SU-DHL-6 (cell line): ENCODE data around the gene PRR23E.

Experiments used
- H2AFZ ChIP-seq: fragments of 200-600 bp; sonication (generic); 2 replicates; pipeline ENCODE4 v1.6.1; 2014; ENCODE audit warnings: low read depth, mild to moderate bottlenecking, moderate library complexity, mixed read lengths, antibody characterized with exemption, low read length; ENCODE audit not compliant: severe bottlenecking
- H3F3A ChIP-seq: fragments of 200-600 bp; shearing (Covaris generic); 2 replicates; pipeline ENCODE4 v1.6.0; 2016; ENCODE audit warnings: antibody characterized with exemption, mild to moderate bottlenecking; ENCODE audit not compliant: insufficient read depth
- H3K27ac ChIP-seq: fragments of 200-600 bp; sonication (generic); 2 replicates; pipeline ENCODE4 v1.5.1; 2016; ENCODE audit warnings: low read depth, mild to moderate bottlenecking, low read length, moderate library complexity, mixed read lengths
- H3K27me3 ChIP-seq: fragments of 200-600 bp; sonication (generic), shearing (Covaris generic); 2 replicates; pipeline ENCODE4 v1.6.0; 2014; ENCODE audit warnings: mild to moderate bottlenecking, low read length
- H3K36me3 ChIP-seq: fragments of 200-600 bp; sonication (generic); 2 replicates; pipeline ENCODE4 v1.6.1; 2014; ENCODE audit warnings: mild to moderate bottlenecking, low read length, mixed read lengths
- H3K4me2 ChIP-seq: fragments of 300-600, 200-600 bp; shearing (Covaris generic), sonication (generic); 2 replicates; pipeline ENCODE4 v1.6.0; 2014; ENCODE audit warnings: low read length, low read depth, mild to moderate bottlenecking; ENCODE audit not compliant: poor library complexity, severe bottlenecking
- H3K4me3 ChIP-seq: fragments of 200-600 bp; sonication (generic); 2 replicates; pipeline ENCODE4 v1.5.1; 2014; ENCODE audit warnings: antibody characterized with exemption, low read length, mild to moderate bottlenecking, mixed read lengths; ENCODE audit not compliant: insufficient read depth, poor library complexity, severe bottlenecking
- H3K79me2 ChIP-seq: fragments of 200-600 bp; sonication (generic); 2 replicates; pipeline ENCODE4 v1.6.1; 2014; ENCODE audit warnings: mild to moderate bottlenecking, low read length, moderate library complexity; ENCODE audit not compliant: insufficient read depth
- H3K9ac ChIP-seq: fragments of 200-600 bp; sonication (generic); 2 replicates; pipeline ENCODE4 v1.7.0; 2014; ENCODE audit warnings: mild to moderate bottlenecking, low read length
- H3K9me2 ChIP-seq: fragments of 200-600 bp; sonication (generic); replicated peaks from 2 replicates; pipeline ENCODE4 v1.6.1; 2014; ENCODE audit warnings: low read length; ENCODE audit not compliant: insufficient read depth
- H3K9me3 ChIP-seq: fragments of 200-600 bp; sonication (generic); 2 replicates; pipeline ENCODE4 v1.6.1; 2014; ENCODE audit warnings: low read length, mixed read lengths; ENCODE audit not compliant: insufficient read depth
- H4K20me1 ChIP-seq: fragments of 200-600 bp; sonication (generic); 2 replicates; pipeline ENCODE4 v1.6.1; 2014; ENCODE audit warnings: low read depth, mild to moderate bottlenecking, antibody characterized with exemption, low read length, moderate library complexity, mixed read lengths
- CTCF ChIP-seq: fragments of 200-600 bp; sonication (generic); IDR thresholded peaks from one replicate; pipeline ENCODE4 v1.5.1; 2017; ENCODE audit warnings: antibody characterized with exemption, mild to moderate bottlenecking, low read length, moderate library complexity; ENCODE audit not compliant: insufficient read depth, poor library complexity, severe bottlenecking
- EZH2phosphoT487 ChIP-seq: fragments of 200-600 bp; sonication (generic), shearing (Covaris generic); conservative IDR thresholded peaks from 2 replicates; pipeline ENCODE4 v1.6.1; 2018; ENCODE audit warnings: mild to moderate bottlenecking, antibody characterized with exemption, low read length, moderate library complexity, mixed read lengths

PRR23E gene

GRCh38 chr3:127193775-127194174, 844 bp downstream of the PRR23E start:
- Histone ChIP-seq H3K36me3 (no peaks in the 10 kb centered on the region), H2AFZ (no peak overlapping the region), H3K9me2 (no peaks in the 10 kb centered on the region), H3K9me3 (peaks cover 13% of the 10 kb centered on the region; the same call in 1 of the 2 replicates), H3K27ac (no peak overlapping the region), H3F3A (no peaks in the 10 kb centered on the region), H3K9ac (no peak overlapping the region), H3K4me3 (no peak overlapping the region), H3K27me3 (no peaks in the 10 kb centered on the region), H3K79me2 (no peaks in the 10 kb centered on the region), H3K4me2 (no peak overlapping the region), H4K20me1 (no peaks in the 10 kb centered on the region)
- no peak for TF ChIP-seq CTCF
- no peak for TF ChIP-seq EZH2phosphoT487

- no peak overlapping the region for H2AFZ ChIP-seq
- H3K36me3 ChIP-seq, result no peaks in the 10 kb centered on the region
- TF ChIP-seq EZH2phosphoT487 (no peak), CTCF (no peak)
Observed at GRCh38 chr3:127194601-127195187, 1.8 kb downstream of the PRR23E start.

GRCh38 chr3:127195417-127195816, 2.5 kb downstream of the PRR23E start:
- no peaks in the 10 kb centered on the region for H3K79me2 ChIP-seq
- no peak overlapping the region for H3K4me2 ChIP-seq
- no peaks in the 10 kb centered on the region for H3K27me3 ChIP-seq
- H3K4me3 ChIP-seq, result no peak overlapping the region
- H3F3A ChIP-seq, result no peaks in the 10 kb centered on the region
- H4K20me1 ChIP-seq, result no peaks in the 10 kb centered on the region
- H3K9ac ChIP-seq, result no peak overlapping the region
- TF ChIP-seq CTCF (no peak), EZH2phosphoT487 (no peak)
- no peaks in the 10 kb centered on the region for H3K9me2 ChIP-seq
- no peak overlapping the region for H2AFZ ChIP-seq
- peaks cover 13% of the 10 kb centered on the region; the same call in 1 of the 2 replicates for H3K9me3 ChIP-seq
- H3K36me3 ChIP-seq, result no peaks in the 10 kb centered on the region
- H3K27ac ChIP-seq, result no peak overlapping the region

More at GRCh38 chr3:127194601-127195187, 1.8 kb downstream of the PRR23E start:
- Histone ChIP-seq H3K79me2 (no peaks in the 10 kb centered on the region), H3K27ac (no peak overlapping the region), H3F3A (no peaks in the 10 kb centered on the region), H3K4me2 (no peak overlapping the region), H3K27me3 (no peaks in the 10 kb centered on the region), H3K4me3 (no peak overlapping the region), H4K20me1 (no peaks in the 10 kb centered on the region), H3K9me3 (peaks cover 13% of the 10 kb centered on the region; the same call in 1 of the 2 replicates), H3K9ac (no peak overlapping the region), H3K9me2 (no peaks in the 10 kb centered on the region)
